Measurements from ENCODE around the gene CYP4F2.
"Not testable (repeated sequence)": the region's sequence is repeated elsewhere in the genome, so short reads cannot be mapped to it uniquely, and the experiment has no call there.

The CYP4F2 gene

DNA sequence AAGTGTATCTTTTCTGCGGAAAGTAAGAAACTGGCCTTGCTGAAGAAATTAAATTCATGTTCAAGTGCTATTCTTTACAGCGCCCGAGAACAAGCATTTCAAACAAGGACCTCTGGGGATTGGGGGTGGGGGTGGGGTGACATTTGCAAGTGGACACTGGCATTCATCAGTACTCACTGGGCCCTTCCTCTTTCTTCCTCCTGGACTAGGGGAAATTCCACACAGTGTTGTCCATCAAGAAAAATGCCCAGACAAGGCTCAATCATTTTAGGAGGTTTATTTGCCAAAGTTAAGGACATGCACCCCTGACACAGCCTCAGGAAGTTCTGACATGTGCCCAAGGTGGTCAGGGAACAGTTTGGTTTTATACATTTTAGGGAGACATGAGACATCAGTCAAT lies 59.5 kb downstream of the CYP4F2 start:
- no peak for DNase-seq (ENCODE audit: low read depth, low spot score)
- no peaks in the 10 kb centered on the region for H3K9me3 ChIP-seq (ENCODE audit: insufficient read depth, low read length)
- H3K4me1 ChIP-seq (ENCODE audit: insufficient read depth, insufficient read length) = no peaks in the 10 kb centered on the region
- no peaks in the 10 kb centered on the region for H3K27me3 ChIP-seq (ENCODE audit: insufficient read depth, insufficient read length)
- no peak for TF ChIP-seq YY1 (IDR thresholded peaks at IDR 0.05; ENCODE audit: insufficient read depth, insufficient read length)
- no peak for TF ChIP-seq ZNF274 (IDR thresholded peaks at IDR 0.05; ENCODE audit: low read depth, low read length)
- TF ChIP-seq SUZ12 (IDR thresholded peaks at IDR 0.05; ENCODE audit: extremely low read depth, insufficient read depth, insufficient read length) = no peak
- H3K36me3 ChIP-seq (ENCODE audit: insufficient read depth, insufficient read length, low read length) = no peaks in the 10 kb centered on the region
- no peak overlapping the region for H3K4me3 ChIP-seq (ENCODE audit: insufficient read length, low read depth)
- no peak overlapping the region for H3K9ac ChIP-seq (ENCODE audit: insufficient read length, low read depth)

DNA sequence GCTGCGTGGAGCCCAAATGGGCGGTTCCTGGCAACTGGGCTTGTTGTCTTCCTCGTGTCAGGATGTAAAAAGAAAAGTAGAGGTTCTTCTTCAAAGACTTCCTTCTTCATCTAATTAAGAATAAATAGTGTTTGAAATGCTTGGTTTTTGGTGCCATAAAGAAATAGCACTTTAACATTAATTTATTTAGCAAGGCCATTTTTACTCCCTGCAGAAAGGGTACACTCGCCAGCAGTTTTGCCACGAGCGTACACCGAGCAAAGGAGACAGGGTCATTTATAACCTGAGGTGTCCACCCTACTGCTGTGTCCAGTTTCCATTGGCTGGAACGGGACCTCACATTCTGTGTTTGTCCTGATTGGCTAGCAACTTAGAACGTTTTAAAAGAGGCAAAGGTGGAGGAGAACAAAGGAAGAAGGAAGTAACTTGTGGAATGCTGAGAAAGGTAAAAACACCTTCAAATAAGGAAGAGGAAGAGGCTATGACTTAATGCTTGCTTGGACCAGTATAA lies 60.6 kb downstream of the CYP4F2 start:
- TF ChIP-seq YY1 (IDR thresholded peaks at IDR 0.05; ENCODE audit: insufficient read depth, insufficient read length) = no peak
- no peak for TF ChIP-seq ZNF274 (IDR thresholded peaks at IDR 0.05; ENCODE audit: low read depth, low read length)
- no peak for TF ChIP-seq SUZ12 (IDR thresholded peaks at IDR 0.05; ENCODE audit: extremely low read depth, insufficient read depth, insufficient read length)
- DNase-seq (ENCODE audit: low read depth, low spot score) = no peak
- Histone ChIP-seq H3K9me3 (ENCODE audit: insufficient read depth, low read length) (no peaks in the 10 kb centered on the region), H3K36me3 (ENCODE audit: insufficient read depth, insufficient read length, low read length) (no peaks in the 10 kb centered on the region), H3K4me1 (ENCODE audit: insufficient read depth, insufficient read length) (no peaks in the 10 kb centered on the region), H3K9ac (ENCODE audit: insufficient read length, low read depth) (peak overlapping the region; percentile 33), H3K4me3 (ENCODE audit: insufficient read length, low read depth) (peak overlapping the region; percentile 92), H3K27me3 (ENCODE audit: insufficient read depth, insufficient read length) (no peaks in the 10 kb centered on the region)

DNA sequence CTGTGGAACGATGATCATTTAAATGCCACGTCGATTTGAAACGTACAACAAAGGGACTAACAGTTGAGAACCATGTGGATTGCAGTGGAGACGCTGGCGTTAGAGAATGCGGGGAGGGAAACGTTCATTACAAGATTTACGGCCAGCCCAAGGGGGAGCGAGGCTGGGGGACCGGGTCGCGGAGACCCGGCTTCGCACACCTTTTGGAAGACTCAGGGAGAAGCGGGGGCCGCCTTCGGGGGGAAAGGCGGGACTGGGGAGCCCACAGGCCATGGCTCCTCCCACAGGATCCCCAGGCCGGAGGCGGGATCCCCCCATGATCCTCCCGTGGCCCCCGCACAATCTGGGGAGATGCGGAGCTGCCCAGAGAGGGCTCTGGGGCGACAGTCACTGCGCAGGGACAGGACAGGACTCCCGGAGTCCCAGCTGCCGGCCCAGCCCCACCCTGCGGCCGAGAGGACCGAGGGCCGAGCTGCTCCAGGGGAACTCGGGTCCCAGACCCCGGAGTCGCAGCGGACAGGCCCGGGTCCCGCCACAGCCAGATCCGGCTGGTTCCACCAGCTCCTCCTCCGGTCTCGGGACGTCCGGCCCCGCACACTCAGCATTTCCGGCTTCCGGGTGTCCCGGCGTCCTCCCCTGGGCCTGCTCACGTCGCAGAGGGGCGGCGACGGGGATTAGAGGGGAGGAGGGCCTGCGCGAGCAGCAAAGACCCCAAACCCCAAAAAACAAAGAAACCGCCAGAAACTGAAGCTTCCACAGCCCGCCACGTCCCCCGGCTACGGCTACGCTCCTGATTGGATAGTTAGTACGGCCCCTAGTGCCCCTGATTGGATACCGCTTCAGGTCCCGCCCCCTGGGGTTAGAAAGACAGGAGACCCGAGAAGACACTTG lies 61.3 kb downstream of the CYP4F2 start:
- DNase-seq (ENCODE audit: low read depth, low spot score) = peak; percentile 94
- Histone ChIP-seq H3K4me3 (ENCODE audit: insufficient read length, low read depth) (peak overlapping the region; percentile 92), H3K9ac (ENCODE audit: insufficient read length, low read depth) (peak overlapping the region; percentile 99), H3K4me1 (ENCODE audit: insufficient read depth, insufficient read length) (no peaks in the 10 kb centered on the region), H3K9me3 (ENCODE audit: insufficient read depth, low read length) (no peaks in the 10 kb centered on the region), H3K36me3 (ENCODE audit: insufficient read depth, insufficient read length, low read length) (no peaks in the 10 kb centered on the region), H3K27me3 (ENCODE audit: insufficient read depth, insufficient read length) (no peaks in the 10 kb centered on the region)
- TF ChIP-seq SUZ12 (IDR thresholded peaks at IDR 0.05; ENCODE audit: extremely low read depth, insufficient read depth, insufficient read length) = no peak
- no peak for TF ChIP-seq ZNF274 (IDR thresholded peaks at IDR 0.05; ENCODE audit: low read depth, low read length)
- TF ChIP-seq YY1 (IDR thresholded peaks at IDR 0.05; ENCODE audit: insufficient read depth, insufficient read length) = no peak

DNA sequence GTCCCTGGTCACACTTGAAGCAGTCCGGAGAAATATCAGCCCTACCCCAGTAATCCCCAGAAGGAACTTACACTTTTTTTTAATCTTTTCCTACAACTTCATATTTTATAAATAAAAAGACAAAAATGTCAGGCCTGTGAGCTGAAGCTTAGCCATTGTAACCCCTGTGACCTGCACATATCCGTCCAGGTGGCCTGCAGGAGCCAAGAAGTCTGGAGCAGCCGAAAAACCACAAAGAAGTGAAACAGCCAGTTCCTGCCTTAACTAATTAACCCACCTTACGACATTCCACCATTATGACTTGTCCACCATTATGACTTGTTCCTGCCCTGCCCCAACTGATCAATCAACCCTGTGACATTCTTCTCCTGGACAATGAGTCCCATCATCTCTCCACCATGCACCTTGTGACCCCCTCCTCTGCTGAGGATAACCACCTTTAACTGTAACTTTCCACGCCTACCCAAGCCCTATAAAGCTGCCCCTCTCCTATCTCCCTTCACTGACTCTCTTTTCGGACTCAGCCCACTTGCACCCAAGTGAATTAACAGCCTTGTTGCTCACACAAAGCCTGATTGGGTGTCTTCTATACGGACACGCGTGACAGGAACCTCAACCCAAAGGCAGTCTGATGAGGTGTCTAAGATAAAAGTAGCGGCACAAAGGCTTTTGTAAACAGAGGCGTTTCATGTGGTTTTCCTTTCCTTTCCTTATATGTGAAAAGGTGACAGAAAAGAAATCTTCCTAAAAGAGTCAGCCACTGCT lies 62.1 kb downstream of the CYP4F2 start:
- H3K9me3 ChIP-seq (ENCODE audit: insufficient read depth, low read length); H3K27me3 ChIP-seq (ENCODE audit: insufficient read depth, insufficient read length); DNase-seq (ENCODE audit: low read depth, low spot score); H3K36me3 ChIP-seq (ENCODE audit: insufficient read depth, insufficient read length, low read length); H3K4me1 ChIP-seq (ENCODE audit: insufficient read depth, insufficient read length): not testable (repeated sequence)
- Histone ChIP-seq H3K9ac (ENCODE audit: insufficient read length, low read depth) (peak overlapping the region; percentile 99), H3K4me3 (ENCODE audit: insufficient read length, low read depth) (peak overlapping the region; percentile 92)

DNA sequence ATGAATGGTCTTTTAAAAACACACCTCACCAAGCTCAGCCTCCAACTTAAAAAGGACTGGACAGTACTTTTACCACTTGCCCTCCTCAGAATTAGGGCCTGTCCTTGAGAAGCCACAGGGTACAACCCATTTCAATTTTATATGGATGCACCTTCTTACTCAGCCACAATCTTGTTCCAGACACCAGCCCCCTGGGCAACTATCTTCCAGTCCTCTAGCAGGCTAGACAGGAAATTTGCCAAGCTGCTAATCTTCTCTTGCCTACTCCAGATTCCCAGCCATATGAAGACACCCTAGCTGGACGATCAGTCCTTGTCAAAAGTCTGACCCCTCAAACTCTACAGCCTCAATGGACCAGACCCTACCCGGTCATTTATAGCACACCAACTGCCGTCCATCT lies 63.6 kb downstream of the CYP4F2 start:
- H3K36me3 ChIP-seq (ENCODE audit: insufficient read depth, insufficient read length, low read length); H3K4me3 ChIP-seq (ENCODE audit: insufficient read length, low read depth); H3K9me3 ChIP-seq (ENCODE audit: insufficient read depth, low read length); H3K9ac ChIP-seq (ENCODE audit: insufficient read length, low read depth); DNase-seq (ENCODE audit: low read depth, low spot score); H3K4me1 ChIP-seq (ENCODE audit: insufficient read depth, insufficient read length); H3K27me3 ChIP-seq (ENCODE audit: insufficient read depth, insufficient read length): not testable (repeated sequence)

DNA sequence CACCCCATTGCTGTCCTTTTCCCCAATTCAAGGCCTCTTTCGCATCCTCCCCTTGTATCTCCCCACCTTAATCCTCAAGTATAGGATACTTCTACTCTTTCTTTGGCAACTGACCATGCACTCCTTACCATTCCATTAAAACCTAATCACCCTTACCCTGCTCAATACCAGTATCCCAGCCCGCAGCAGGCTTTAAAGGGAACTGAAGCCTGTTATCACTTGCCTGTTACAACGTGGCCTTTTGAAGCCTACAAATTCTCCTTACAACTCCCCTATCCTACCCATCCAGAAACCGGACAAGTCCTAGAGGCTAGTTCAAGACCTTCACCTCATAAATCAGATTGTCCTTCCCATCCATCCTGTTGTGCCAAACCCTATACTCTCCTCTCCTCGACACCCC lies 66.2 kb downstream of the CYP4F2 start:
- Histone ChIP-seq H3K4me1 (ENCODE audit: insufficient read depth, insufficient read length) (peaks cover 2% of the 10 kb centered on the region), H3K4me3 (ENCODE audit: insufficient read length, low read depth) (no peak overlapping the region), H3K36me3 (ENCODE audit: insufficient read depth, insufficient read length, low read length) (no peaks in the 10 kb centered on the region), H3K27me3 (ENCODE audit: insufficient read depth, insufficient read length) (no peaks in the 10 kb centered on the region), H3K9me3 (ENCODE audit: insufficient read depth, low read length) (no peaks in the 10 kb centered on the region), H3K9ac (ENCODE audit: insufficient read length, low read depth) (no peak overlapping the region)
- no peak for TF ChIP-seq YY1 (IDR thresholded peaks at IDR 0.05; ENCODE audit: insufficient read depth, insufficient read length)
- TF ChIP-seq SUZ12 (IDR thresholded peaks at IDR 0.05; ENCODE audit: extremely low read depth, insufficient read depth, insufficient read length) = no peak
- no peak for TF ChIP-seq ZNF274 (IDR thresholded peaks at IDR 0.05; ENCODE audit: low read depth, low read length)
- DNase-seq (ENCODE audit: low read depth, low spot score) = no peak

DNA sequence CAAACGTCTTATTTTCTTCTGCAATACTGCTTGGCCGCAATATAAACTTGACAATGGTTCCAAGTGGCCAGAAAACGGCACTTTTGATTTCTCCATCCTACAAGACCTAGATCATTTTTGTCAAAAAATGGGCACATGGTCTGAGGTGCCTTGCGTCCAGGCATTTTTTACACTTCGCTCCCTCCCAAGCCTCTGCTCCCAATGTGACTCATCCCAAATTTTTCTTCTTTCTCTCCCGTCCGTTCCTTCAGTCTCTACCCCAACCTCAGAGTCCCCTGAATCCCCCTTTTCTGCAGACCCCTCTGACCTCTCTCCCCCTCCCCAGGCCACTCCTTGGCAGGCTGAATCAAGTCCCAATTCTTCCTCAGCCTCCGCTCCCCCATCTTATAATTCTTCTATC lies 68.1 kb downstream of the CYP4F2 start:
- Histone ChIP-seq H3K27me3 (ENCODE audit: insufficient read depth, insufficient read length) (no peaks in the 10 kb centered on the region), H3K9ac (ENCODE audit: insufficient read length, low read depth) (no peak overlapping the region), H3K9me3 (ENCODE audit: insufficient read depth, low read length) (no peaks in the 10 kb centered on the region), H3K4me1 (ENCODE audit: insufficient read depth, insufficient read length) (peaks cover 2% of the 10 kb centered on the region), H3K4me3 (ENCODE audit: insufficient read length, low read depth) (no peak overlapping the region), H3K36me3 (ENCODE audit: insufficient read depth, insufficient read length, low read length) (no peaks in the 10 kb centered on the region)
- no peak for TF ChIP-seq SUZ12 (IDR thresholded peaks at IDR 0.05; ENCODE audit: extremely low read depth, insufficient read depth, insufficient read length)
- TF ChIP-seq YY1 (IDR thresholded peaks at IDR 0.05; ENCODE audit: insufficient read depth, insufficient read length) = no peak
- no peak for TF ChIP-seq ZNF274 (IDR thresholded peaks at IDR 0.05; ENCODE audit: low read depth, low read length)
- no peak for DNase-seq (ENCODE audit: low read depth, low spot score)

Data from NT2/D1 (cell line).